Measurements from ENCODE around the gene KRT37. TPM values are rescaled to one million over a fixed set of nuclear protein-coding genes. Genes with fewer than 3 reads are reported as not detected.

Gene KRT37
- total and polyA plus RNA-seq, 2 of the 13 experiments (the other 11 are each of a cell fraction or from before 2014, with no cell fraction given), result 0.69 TPM; not detected in 1

DNA sequence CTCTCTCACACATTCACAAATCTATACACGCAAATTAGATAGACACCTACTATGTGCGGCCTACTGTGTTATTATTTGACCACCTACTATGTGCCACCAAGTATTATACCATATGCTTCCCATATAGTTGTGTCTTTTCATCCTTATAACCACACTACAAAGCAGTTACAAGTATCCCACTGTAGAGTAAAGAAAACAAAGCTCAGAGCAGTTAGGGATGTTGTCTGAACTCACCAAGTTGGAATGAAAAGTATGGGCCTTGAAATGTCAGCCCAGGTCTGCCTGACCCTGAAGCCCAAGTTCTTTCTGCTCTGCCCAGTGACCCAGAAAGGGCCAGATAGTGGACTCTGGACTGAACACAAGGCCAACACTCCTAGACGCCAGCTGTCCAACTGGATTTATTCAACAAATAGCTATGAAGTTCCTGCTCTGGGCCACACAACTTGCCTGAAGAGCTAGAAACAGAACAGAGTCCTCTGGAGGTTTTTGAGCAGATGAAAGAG, 8.5 kb downstream of the KRT37 start (continued):
- no peak for TF ChIP-seq ZNF382 (CRISPR knock-in tag; IDR thresholded peaks at IDR 0.05; ENCODE audit: borderline replicate concordance)
- TF ChIP-seq, protein P1, sequence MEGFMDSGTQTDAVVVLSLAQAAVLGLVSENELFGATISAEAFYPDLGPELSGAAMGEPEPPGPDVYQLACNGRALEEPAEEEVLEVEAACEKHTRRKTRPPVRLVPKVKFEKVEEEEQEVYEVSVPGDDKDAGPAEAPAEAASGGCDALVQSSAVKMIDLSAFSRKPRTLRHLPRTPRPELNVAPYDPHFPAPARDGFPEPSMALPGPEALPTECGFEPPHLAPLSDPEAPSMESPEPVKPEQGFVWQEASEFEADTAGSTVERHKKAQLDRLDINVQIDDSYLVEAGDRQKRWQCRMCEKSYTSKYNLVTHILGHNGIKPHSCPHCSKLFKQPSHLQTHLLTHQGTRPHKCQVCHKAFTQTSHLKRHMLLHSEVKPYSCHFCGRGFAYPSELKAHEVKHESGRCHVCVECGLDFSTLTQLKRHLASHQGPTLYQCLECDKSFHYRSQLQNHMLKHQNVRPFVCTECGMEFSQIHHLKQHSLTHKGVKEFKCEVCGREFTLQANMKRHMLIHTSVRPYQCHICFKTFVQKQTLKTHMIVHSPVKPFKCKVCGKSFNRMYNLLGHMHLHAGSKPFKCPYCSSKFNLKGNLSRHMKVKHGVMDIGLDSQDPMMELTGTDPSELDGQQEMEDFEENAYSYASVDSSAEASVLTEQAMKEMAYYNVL (CRISPR knock-in tag; IDR thresholded peaks at IDR 0.05; ENCODE audit: borderline replicate concordance), result peak; percentile 70; the same call in 1 of the 2 replicates
- peak; percentile 41; the same call in 1 of the 2 replicates for TF ChIP-seq TBX2 (CRISPR knock-in tag; IDR thresholded peaks at IDR 0.05; ENCODE audit: borderline replicate concordance)
- TF ChIP-seq ZFP41 (CRISPR knock-in tag; IDR thresholded peaks at IDR 0.05; ENCODE audit: borderline replicate concordance), result no peak
- no peak for TF ChIP-seq HCFC1 (IDR thresholded peaks at IDR 0.05; ENCODE audit: low read depth, low read length)
- TF ChIP-seq KLF6 (CRISPR knock-in tag; IDR thresholded peaks at IDR 0.05), result no peak
- TF ChIP-seq CHCHD3 (CRISPR knock-in tag; IDR thresholded peaks at IDR 0.05), result no peak
- TF ChIP-seq ZNF12 (CRISPR knock-in tag; IDR thresholded peaks at IDR 0.05), result no peak
- peak; percentile 84 for TF ChIP-seq ELF3 (CRISPR knock-in tag; IDR thresholded peaks at IDR 0.05)
- TF ChIP-seq, protein P2, sequence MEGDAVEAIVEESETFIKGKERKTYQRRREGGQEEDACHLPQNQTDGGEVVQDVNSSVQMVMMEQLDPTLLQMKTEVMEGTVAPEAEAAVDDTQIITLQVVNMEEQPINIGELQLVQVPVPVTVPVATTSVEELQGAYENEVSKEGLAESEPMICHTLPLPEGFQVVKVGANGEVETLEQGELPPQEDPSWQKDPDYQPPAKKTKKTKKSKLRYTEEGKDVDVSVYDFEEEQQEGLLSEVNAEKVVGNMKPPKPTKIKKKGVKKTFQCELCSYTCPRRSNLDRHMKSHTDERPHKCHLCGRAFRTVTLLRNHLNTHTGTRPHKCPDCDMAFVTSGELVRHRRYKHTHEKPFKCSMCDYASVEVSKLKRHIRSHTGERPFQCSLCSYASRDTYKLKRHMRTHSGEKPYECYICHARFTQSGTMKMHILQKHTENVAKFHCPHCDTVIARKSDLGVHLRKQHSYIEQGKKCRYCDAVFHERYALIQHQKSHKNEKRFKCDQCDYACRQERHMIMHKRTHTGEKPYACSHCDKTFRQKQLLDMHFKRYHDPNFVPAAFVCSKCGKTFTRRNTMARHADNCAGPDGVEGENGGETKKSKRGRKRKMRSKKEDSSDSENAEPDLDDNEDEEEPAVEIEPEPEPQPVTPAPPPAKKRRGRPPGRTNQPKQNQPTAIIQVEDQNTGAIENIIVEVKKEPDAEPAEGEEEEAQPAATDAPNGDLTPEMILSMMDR (CRISPR knock-in tag; IDR thresholded peaks at IDR 0.05), result no peak
- TF ChIP-seq MIER2 (CRISPR knock-in tag; IDR thresholded peaks at IDR 0.05), result peak; percentile 54; the same call in 1 of the 2 replicates
- TF ChIP-seq SRF (IDR thresholded peaks at IDR 0.05; ENCODE audit: low read depth, low read length), result no peak
- no peak for TF ChIP-seq ZNF34 (CRISPR knock-in tag; IDR thresholded peaks at IDR 0.05; ENCODE audit: borderline replicate concordance)
- TF ChIP-seq, protein P3, sequence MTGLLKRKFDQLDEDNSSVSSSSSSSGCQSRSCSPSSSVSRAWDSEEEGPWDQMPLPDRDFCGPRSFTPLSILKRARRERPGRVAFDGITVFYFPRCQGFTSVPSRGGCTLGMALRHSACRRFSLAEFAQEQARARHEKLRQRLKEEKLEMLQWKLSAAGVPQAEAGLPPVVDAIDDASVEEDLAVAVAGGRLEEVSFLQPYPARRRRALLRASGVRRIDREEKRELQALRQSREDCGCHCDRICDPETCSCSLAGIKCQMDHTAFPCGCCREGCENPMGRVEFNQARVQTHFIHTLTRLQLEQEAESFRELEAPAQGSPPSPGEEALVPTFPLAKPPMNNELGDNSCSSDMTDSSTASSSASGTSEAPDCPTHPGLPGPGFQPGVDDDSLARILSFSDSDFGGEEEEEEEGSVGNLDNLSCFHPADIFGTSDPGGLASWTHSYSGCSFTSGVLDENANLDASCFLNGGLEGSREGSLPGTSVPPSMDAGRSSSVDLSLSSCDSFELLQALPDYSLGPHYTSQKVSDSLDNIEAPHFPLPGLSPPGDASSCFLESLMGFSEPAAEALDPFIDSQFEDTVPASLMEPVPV (CRISPR knock-in tag; IDR thresholded peaks at IDR 0.05), result no peak
- no peak for TF ChIP-seq NAIF1 (CRISPR knock-in tag; IDR thresholded peaks at IDR 0.05; ENCODE audit: borderline replicate concordance)
- TF ChIP-seq ZNF605 (CRISPR knock-in tag; IDR thresholded peaks at IDR 0.05), result peak; percentile 64; the same call in 1 of the 2 replicates
- no peak for TF ChIP-seq NCOA5 (CRISPR knock-in tag; IDR thresholded peaks at IDR 0.05)
- TF ChIP-seq, protein P4, sequence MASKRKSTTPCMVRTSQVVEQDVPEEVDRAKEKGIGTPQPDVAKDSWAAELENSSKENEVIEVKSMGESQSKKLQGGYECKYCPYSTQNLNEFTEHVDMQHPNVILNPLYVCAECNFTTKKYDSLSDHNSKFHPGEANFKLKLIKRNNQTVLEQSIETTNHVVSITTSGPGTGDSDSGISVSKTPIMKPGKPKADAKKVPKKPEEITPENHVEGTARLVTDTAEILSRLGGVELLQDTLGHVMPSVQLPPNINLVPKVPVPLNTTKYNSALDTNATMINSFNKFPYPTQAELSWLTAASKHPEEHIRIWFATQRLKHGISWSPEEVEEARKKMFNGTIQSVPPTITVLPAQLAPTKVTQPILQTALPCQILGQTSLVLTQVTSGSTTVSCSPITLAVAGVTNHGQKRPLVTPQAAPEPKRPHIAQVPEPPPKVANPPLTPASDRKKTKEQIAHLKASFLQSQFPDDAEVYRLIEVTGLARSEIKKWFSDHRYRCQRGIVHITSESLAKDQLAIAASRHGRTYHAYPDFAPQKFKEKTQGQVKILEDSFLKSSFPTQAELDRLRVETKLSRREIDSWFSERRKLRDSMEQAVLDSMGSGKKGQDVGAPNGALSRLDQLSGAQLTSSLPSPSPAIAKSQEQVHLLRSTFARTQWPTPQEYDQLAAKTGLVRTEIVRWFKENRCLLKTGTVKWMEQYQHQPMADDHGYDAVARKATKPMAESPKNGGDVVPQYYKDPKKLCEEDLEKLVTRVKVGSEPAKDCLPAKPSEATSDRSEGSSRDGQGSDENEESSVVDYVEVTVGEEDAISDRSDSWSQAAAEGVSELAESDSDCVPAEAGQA (IDR thresholded peaks at IDR 0.05; ENCODE audit: low read depth), result no peak
- TF ChIP-seq, protein P4 (CRISPR knock-in tag; IDR thresholded peaks at IDR 0.05; ENCODE audit: borderline replicate concordance), result no peak
- no peak for TF ChIP-seq NFATC3 (CRISPR knock-in tag; IDR thresholded peaks at IDR 0.05)

All from HepG2 (cell line).